ENCODE results near the gene CRNN. TPM values are rescaled to one million over a fixed set of nuclear protein-coding genes. Genes with fewer than 3 reads are reported as not detected.

The CRNN gene
- total RNA-seq, 1 experiment from 2014 or later: not detected

DNA sequence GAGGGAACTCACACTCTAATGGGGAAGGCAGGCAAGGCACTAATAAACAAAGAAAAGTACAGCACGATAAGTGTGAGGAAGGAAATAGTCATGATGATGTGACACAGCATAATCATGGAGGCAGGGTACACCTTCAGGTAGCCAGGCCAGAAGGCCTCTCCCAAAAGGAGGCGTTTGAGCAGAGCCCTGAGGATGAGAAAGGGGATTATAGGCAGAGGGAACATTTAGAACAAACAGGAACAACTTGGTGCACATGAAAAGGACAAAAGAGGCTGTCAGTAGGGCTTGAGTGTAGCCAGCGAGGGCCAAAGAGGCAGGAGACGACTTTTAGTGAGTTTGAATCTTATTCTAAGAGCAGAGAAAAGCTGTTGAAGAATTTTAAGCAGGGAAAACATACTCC lies 33.4 kb upstream of the CRNN start:
- TF ChIP-seq, protein P1, sequence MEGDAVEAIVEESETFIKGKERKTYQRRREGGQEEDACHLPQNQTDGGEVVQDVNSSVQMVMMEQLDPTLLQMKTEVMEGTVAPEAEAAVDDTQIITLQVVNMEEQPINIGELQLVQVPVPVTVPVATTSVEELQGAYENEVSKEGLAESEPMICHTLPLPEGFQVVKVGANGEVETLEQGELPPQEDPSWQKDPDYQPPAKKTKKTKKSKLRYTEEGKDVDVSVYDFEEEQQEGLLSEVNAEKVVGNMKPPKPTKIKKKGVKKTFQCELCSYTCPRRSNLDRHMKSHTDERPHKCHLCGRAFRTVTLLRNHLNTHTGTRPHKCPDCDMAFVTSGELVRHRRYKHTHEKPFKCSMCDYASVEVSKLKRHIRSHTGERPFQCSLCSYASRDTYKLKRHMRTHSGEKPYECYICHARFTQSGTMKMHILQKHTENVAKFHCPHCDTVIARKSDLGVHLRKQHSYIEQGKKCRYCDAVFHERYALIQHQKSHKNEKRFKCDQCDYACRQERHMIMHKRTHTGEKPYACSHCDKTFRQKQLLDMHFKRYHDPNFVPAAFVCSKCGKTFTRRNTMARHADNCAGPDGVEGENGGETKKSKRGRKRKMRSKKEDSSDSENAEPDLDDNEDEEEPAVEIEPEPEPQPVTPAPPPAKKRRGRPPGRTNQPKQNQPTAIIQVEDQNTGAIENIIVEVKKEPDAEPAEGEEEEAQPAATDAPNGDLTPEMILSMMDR (conservative IDR thresholded peaks at IDR 0.05): no peak
- no peak for TF ChIP-seq EZH2 (IDR thresholded peaks at IDR 0.05; ENCODE audit: low read depth)
- Histone ChIP-seq H3K4me1 (replicated peaks; ENCODE audit: insufficient read depth) (no peaks in the 10 kb centered on the region), H3K9me2 (ENCODE audit: insufficient read depth) (no peaks in the 10 kb centered on the region), H3K79me2 (ENCODE audit: low read depth) (no peaks in the 10 kb centered on the region), H3F3A (ENCODE audit: insufficient read depth, low read depth) (no peaks in the 10 kb centered on the region), H3K27me3 (ENCODE audit: insufficient read depth, low read depth) (peaks cover 18% of the 10 kb centered on the region), H2AFZ (no peak overlapping the region), H3K9me3 (ENCODE audit: insufficient read depth, low read depth) (no peaks in the 10 kb centered on the region), H3K27ac (no peak overlapping the region), H3K4me2 (no peak overlapping the region), H3K4me3 (no peak overlapping the region), H3K36me3 (ENCODE audit: low read depth) (no peaks in the 10 kb centered on the region), H4K20me1 (ENCODE audit: insufficient read depth) (no peaks in the 10 kb centered on the region)
- intact Hi-C loops (cut with micrococcal nuclease; ENCODE audit: unreplicated experiment): no loop called here
- BruUV-seq (replicated peaks): no TSS peak
- DNase-seq: no peak
- POLR2A ChIA-PET (ENCODE audit: unreplicated experiment): no interaction called here
- CTCF ChIA-PET: no interaction called here

DNA sequence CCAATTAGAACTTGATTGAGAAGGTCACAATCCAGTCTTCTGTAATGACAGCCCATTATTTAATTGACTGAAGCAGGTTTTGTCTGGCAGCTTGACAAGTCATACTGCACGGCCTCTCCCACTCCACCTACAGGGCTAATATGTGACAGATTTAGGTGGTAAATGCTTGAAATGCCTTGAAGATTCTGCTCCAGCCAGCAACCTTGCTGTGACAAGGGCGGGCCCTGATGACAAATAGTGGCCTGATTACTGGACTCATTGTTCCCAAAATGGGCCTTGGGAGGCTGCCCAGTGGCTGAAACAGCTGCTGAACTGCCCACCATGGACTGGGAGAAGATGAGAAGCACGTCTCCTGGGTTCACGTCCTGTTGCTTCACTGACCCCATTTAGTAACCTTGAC lies 30.0 kb upstream of the CRNN start:
- intact Hi-C loops (cut with micrococcal nuclease; ENCODE audit: unreplicated experiment): loop anchor here (5.0 kb wide), 1 partner anchor 97 kb away; no protein-coding TSS in a partner anchor
- Histone ChIP-seq H3K27ac (no peak overlapping the region), H3F3A (ENCODE audit: insufficient read depth, low read depth) (no peaks in the 10 kb centered on the region), H3K4me2 (no peak overlapping the region), H4K20me1 (ENCODE audit: insufficient read depth) (no peaks in the 10 kb centered on the region), H3K79me2 (ENCODE audit: low read depth) (no peaks in the 10 kb centered on the region), H3K9me2 (ENCODE audit: insufficient read depth) (no peaks in the 10 kb centered on the region), H2AFZ (no peak overlapping the region), H3K4me1 (replicated peaks; ENCODE audit: insufficient read depth) (no peaks in the 10 kb centered on the region), H3K27me3 (ENCODE audit: insufficient read depth, low read depth) (peaks cover 32% of the 10 kb centered on the region), H3K4me3 (no peak overlapping the region), H3K9me3 (ENCODE audit: insufficient read depth, low read depth) (no peaks in the 10 kb centered on the region), H3K36me3 (ENCODE audit: low read depth) (no peaks in the 10 kb centered on the region)
- BruUV-seq (replicated peaks): no TSS peak
- POLR2A ChIA-PET (ENCODE audit: unreplicated experiment): no interaction called here
- TF ChIP-seq, protein P1 (conservative IDR thresholded peaks at IDR 0.05): no peak
- TF ChIP-seq EZH2 (IDR thresholded peaks at IDR 0.05; ENCODE audit: low read depth): no peak
- no peak for DNase-seq
- CTCF ChIA-PET: no interaction called here

DNA sequence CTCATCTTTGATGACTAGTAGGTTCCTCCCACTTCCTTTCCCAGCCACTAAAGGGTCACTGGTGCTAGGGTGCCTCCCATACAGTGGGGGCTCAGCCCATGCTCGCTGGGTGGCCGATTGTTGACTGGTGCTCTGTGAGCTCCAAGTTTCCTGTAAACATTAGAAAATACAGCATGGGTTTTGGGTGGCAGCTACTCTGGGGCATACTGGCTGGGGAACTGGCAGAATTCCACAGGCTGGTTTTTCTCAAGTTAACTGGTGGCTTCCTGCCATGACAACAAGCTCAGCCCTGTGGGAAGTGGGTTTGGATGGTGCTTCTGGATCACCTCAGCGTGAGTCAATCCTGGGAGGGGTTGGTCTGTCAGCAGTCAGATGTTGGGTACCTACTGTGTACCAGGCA lies 28.7 kb upstream of the CRNN start:
- H3K79me2 ChIP-seq (ENCODE audit: low read depth): no peaks in the 10 kb centered on the region
- no peak overlapping the region for H3K4me3 ChIP-seq
- no peaks in the 10 kb centered on the region for H3K9me2 ChIP-seq (ENCODE audit: insufficient read depth)
- TF ChIP-seq EZH2 (IDR thresholded peaks at IDR 0.05; ENCODE audit: low read depth): no peak
- TF ChIP-seq, protein P1 (conservative IDR thresholded peaks at IDR 0.05): no peak
- ChIA-PET CTCF (no interaction called here), POLR2A (ENCODE audit: unreplicated experiment) (no interaction called here)
- no peaks in the 10 kb centered on the region; the same call in 1 of the 2 replicates for H4K20me1 ChIP-seq (ENCODE audit: insufficient read depth)
- H3F3A ChIP-seq (ENCODE audit: insufficient read depth, low read depth): no peaks in the 10 kb centered on the region
- H2AFZ ChIP-seq: no peak overlapping the region
- no TSS peak for BruUV-seq (replicated peaks)
- H3K9me3 ChIP-seq (ENCODE audit: insufficient read depth, low read depth): no peaks in the 10 kb centered on the region
- intact Hi-C loops (cut with micrococcal nuclease; ENCODE audit: unreplicated experiment): loop anchor here (5.0 kb wide), 1 partner anchor 95 kb away; no protein-coding TSS in a partner anchor
- peaks cover 29% of the 10 kb centered on the region for H3K27me3 ChIP-seq (ENCODE audit: insufficient read depth, low read depth)
- no peaks in the 10 kb centered on the region for H3K4me1 ChIP-seq (replicated peaks; ENCODE audit: insufficient read depth)
- H3K4me2 ChIP-seq: no peak overlapping the region
- H3K36me3 ChIP-seq (ENCODE audit: low read depth): no peaks in the 10 kb centered on the region
- DNase-seq: no peak
- H3K27ac ChIP-seq: no peak overlapping the region
